Measurements from ENCODE around the gene TTC17. TPM values are rescaled to one million over a fixed set of nuclear protein-coding genes. Genes with fewer than 3 reads are reported as not detected.
A peak's percentile ranks its signal among the peaks of the same experiment; 100 is the strongest.

The TTC17 gene
- total RNA-seq, 2 experiments from 2014 or later: 48.7 to 51.2 TPM

GRCh38 chr11:43403357-43404231 lies 44.9 kb downstream of the TTC17 start:
- intact Hi-C loops (cut with micrococcal nuclease): no loop called here
- H3K36me3 Mint-ChIP-seq (ENCODE audit: low read depth): peaks cover 47% of the 10 kb centered on the region
- ATAC-seq (no peak), DNase-seq (no peak)
- TF ChIP-seq, protein P1, sequence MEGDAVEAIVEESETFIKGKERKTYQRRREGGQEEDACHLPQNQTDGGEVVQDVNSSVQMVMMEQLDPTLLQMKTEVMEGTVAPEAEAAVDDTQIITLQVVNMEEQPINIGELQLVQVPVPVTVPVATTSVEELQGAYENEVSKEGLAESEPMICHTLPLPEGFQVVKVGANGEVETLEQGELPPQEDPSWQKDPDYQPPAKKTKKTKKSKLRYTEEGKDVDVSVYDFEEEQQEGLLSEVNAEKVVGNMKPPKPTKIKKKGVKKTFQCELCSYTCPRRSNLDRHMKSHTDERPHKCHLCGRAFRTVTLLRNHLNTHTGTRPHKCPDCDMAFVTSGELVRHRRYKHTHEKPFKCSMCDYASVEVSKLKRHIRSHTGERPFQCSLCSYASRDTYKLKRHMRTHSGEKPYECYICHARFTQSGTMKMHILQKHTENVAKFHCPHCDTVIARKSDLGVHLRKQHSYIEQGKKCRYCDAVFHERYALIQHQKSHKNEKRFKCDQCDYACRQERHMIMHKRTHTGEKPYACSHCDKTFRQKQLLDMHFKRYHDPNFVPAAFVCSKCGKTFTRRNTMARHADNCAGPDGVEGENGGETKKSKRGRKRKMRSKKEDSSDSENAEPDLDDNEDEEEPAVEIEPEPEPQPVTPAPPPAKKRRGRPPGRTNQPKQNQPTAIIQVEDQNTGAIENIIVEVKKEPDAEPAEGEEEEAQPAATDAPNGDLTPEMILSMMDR (IDR thresholded peaks at IDR 0.05): no peak
- H3K27me3 Mint-ChIP-seq: no peaks in the 10 kb centered on the region
- CTCF ChIA-PET: interaction anchor here (1.1 to 1.5 kb wide), 3 partner anchors 10 to 14 kb away, joined by 3 read pairs; no protein-coding TSS in a partner anchor
- no peak overlapping the region for H3K27ac Mint-ChIP-seq
- H3K4me1 Mint-ChIP-seq (ENCODE audit: low read depth): peaks cover 29% of the 10 kb centered on the region
- POLR2A ChIA-PET: interaction anchor here (0.9 kb wide), 1 partner anchor 45 kb away, joined by 3 read pairs; the partner anchor contains the start of gene TTC17
- H3K4me3 Mint-ChIP-seq: no peak overlapping the region
- H3K9me3 Mint-ChIP-seq: no peaks in the 10 kb centered on the region

DNA sequence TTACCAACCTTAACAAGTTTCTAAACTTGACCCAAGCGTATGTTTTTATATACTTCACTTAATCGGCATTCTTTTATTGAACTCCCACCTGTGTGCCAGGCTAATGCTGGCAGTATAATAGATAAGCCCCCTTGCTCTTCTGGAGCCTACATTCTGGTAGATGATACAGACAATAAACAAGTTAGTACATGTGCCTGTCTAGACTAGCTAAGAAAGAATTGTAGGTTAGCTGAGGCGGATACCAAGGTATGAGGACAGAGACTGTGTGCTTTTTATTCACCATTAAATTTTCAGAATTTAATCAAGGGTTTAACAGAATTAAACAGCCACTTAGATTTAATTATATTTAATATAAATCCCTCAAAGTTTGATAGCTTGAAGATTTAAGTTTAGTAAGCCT lies 45.7 kb downstream of the TTC17 start:
- TF ChIP-seq, protein P1 (IDR thresholded peaks at IDR 0.05): no peak
- no peak for DNase-seq
- H3K9me3 Mint-ChIP-seq: no peaks in the 10 kb centered on the region
- ChIA-PET CTCF (interaction anchor here (0.7 to 1.5 kb wide), 6 partner anchors 9 to 163 kb away, joined by 3 read pairs; no protein-coding TSS in a partner anchor), POLR2A (no interaction called here)
- intact Hi-C loops (cut with micrococcal nuclease): no loop called here
- H3K36me3 Mint-ChIP-seq (ENCODE audit: low read depth): peaks cover 42% of the 10 kb centered on the region
- ATAC-seq: no peak
- H3K4me3 Mint-ChIP-seq: no peak overlapping the region
- H3K27me3 Mint-ChIP-seq: no peaks in the 10 kb centered on the region
- H3K27ac Mint-ChIP-seq: peak overlapping the region; percentile 72
- H3K4me1 Mint-ChIP-seq (ENCODE audit: low read depth): peaks cover 22% of the 10 kb centered on the region

GRCh38 chr11:43404836-43405479 lies 46.2 kb downstream of the TTC17 start:
- Mint-ChIP-seq H3K4me1 (ENCODE audit: low read depth) (peaks cover 17% of the 10 kb centered on the region), H3K27me3 (no peaks in the 10 kb centered on the region), H3K9me3 (no peaks in the 10 kb centered on the region), H3K4me3 (no peak overlapping the region), H3K36me3 (ENCODE audit: low read depth) (peaks cover 38% of the 10 kb centered on the region), H3K27ac (no peak overlapping the region)
- ChIA-PET CTCF (interaction anchor here (0.7 to 1.5 kb wide), 6 partner anchors 8 to 163 kb away, joined by 3 read pairs; no protein-coding TSS in a partner anchor), POLR2A (no interaction called here)
- DNase-seq (no peak), ATAC-seq (no peak)
- intact Hi-C loops (cut with micrococcal nuclease): no loop called here
- TF ChIP-seq, protein P1 (IDR thresholded peaks at IDR 0.05): no peak

GRCh38 chr11:43408277-43408676 lies 49.6 kb downstream of the TTC17 start:
- intact Hi-C loops (cut with micrococcal nuclease): no loop called here
- Mint-ChIP-seq H3K4me1 (ENCODE audit: low read depth) (peaks cover 12% of the 10 kb centered on the region), H3K27ac (no peak overlapping the region), H3K27me3 (no peaks in the 10 kb centered on the region), H3K36me3 (ENCODE audit: low read depth) (peaks cover 32% of the 10 kb centered on the region), H3K4me3 (no peak overlapping the region), H3K9me3 (no peaks in the 10 kb centered on the region)
- TF ChIP-seq, protein P1 (IDR thresholded peaks at IDR 0.05): no peak
- ChIA-PET CTCF (no interaction called here), POLR2A (no interaction called here)
- ATAC-seq: no peak
- no peak for DNase-seq

- ATAC-seq: no peak
- POLR2A ChIA-PET: no interaction called here
- TF ChIP-seq, protein P1 (IDR thresholded peaks at IDR 0.05): no peak
- Mint-ChIP-seq H3K27me3 (no peaks in the 10 kb centered on the region), H3K4me1 (ENCODE audit: low read depth) (no peaks in the 10 kb centered on the region), H3K27ac (no peak overlapping the region), H3K36me3 (ENCODE audit: low read depth) (peaks cover 29% of the 10 kb centered on the region), H3K4me3 (no peak overlapping the region), H3K9me3 (no peaks in the 10 kb centered on the region)
- intact Hi-C loops (cut with micrococcal nuclease): no loop called here
- CTCF ChIA-PET: no interaction called here
- DNase-seq: no peak
Observed at GRCh38 chr11:43410394-43410793, 51.7 kb downstream of the TTC17 start.

Measured in activated CD8-positive, alpha-beta T cell treated with anti-CD3 and anti-CD28 coated beads for 36 hours (primary cell).